Ramos (cell line): ENCODE data around the gene AURKAIP1.
"Not testable (repeated sequence)": the region's sequence is repeated elsewhere in the genome, so short reads cannot be mapped to it uniquely, and the experiment has no call there.

Source experiments
- in situ Hi-C: fragments of 300-500 bp; cut with MboI; formaldehyde crosslinking; loops from one replicate; pipeline ENCODE4 v1.14.3; 2022; ENCODE audit warnings: low sequenced_read_pairs; ENCODE audit not compliant: unreplicated experiment

AURKAIP1 gene

GRCh38 chr1:1406821-1407635, 32.0 kb upstream of the AURKAIP1 start, which contains the start of gene MRPL20:
Gene MRPL20 (minus strand): TSS chr1:1407293. CDS start chr1:1407217, 76 bp downstream.
- in situ Hi-C loops: no loop called here

DNA sequence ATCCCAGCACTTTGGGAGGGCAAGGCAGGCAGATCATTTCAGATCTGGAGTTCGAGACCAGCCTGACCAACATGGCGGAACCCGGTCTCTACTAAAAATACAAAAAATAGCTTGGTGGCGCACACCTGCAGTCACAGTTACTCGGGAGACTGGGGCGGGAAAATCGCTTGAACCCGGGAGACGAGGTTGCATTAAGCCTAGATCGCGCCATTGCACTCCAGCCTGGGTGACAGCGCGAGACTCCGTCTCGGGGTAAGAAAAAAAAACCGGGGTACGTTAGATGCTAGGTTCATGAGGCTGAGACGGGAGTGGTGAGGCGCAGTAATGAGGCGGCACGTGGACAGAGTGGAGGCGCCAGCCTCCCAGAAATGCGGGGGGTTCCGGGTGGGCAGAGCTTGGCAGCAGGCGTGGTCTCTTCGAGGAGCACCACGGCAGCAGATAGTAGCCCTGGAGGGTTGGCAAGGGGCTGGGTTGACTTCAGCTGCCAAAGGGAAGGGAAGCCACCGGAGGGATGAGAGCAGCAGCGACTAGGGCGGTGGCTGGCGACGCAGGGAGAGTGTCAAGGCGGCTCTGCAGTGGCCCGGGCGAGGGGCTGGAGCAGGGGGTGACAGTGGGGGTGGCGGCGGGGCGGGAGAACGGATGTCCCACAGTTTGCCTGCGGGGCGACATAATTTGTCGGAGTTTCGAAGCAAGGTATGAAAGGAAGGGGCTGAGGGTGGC, 31.3 kb upstream of the AURKAIP1 start:
- in situ Hi-C loops: no loop called here

DNA sequence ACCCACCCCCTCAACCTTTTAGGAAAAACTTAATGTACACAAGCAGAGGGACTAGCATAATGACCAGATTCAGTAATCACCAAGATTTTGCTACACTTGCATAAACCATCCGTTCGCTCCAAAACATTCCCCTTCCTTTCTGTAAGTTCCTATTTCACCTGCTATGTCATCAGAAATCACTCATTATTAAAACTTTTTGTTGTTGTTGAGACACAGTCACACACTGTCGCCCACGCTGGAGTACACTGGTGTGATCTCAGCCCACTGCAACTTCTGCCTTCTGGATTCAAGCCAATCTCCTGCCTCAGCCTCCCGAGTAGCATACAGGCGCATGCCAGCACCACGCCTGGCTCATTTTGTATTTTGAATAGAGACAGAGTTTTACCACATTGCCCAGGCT, 28.6 kb upstream of the AURKAIP1 start:
- in situ Hi-C loops: no loop called here

DNA sequence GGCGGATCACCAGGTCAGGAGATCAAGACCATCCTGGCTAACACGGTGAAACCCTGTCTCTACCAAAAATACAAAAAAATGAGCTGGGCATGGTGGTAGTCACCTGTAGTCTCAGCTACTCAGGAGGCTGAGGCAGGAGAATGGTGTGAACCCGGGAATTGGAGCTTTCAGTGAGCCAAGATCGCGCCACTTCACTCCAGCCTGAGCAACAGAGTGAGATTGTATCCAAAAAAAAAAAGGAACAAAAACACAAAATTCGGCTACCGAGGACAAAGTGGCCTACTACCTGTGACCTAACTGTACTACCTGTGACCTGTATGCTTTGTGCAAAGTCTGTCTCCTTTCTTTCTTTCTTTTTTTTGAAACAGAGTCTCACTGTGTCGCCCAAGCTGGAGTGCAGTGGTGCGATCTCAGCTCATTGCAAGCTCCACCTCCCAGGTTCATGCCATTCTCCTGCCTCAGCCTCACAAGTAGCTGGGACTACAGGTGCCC, 27.9 kb upstream of the AURKAIP1 start:
- in situ Hi-C loops: not testable (repeated sequence)

DNA sequence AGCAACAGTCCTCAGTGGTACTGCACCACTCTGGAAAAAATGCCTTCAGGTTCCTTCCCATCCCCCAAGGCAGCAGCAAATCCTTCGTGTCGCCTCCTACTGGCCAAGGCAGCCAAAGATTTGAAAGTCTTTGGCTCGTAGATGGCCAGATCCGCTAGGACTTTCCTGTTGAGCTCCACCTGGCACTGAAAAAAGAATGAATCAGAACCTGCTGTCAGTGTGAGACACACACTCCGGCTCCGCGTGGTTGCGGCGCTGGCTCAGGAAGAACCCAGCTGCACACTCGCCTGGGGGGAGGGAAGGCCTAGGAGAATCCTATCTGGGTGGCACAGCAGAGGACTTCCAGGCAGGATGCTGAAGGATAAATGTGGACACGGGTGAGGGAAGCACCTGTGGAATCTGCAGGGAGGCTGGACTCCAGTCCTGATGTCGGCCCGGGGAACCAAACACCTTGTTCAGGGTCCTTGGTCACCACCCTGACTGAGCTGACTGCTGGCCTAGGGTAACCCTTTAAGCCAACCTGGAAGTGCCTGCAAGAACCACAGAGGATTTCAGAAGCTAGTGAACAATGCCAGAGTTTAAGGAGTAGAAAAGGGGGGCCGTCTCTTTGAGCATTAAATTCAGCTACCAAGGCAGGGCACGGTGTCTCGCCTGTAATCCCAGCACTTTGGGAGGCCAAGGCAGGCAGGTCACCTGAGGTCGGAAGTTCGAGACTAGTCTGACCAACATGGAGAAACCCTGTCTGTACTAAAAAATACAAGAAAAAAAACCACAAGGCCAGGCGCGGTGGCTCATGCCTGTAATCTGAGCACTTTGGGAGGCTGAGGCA, 27.3 kb upstream of the AURKAIP1 start:
- in situ Hi-C loops: no loop called here

GRCh38 chr1:1401457-1402010, 26.5 kb upstream of the AURKAIP1 start:
- in situ Hi-C loops: no loop called here

DNA sequence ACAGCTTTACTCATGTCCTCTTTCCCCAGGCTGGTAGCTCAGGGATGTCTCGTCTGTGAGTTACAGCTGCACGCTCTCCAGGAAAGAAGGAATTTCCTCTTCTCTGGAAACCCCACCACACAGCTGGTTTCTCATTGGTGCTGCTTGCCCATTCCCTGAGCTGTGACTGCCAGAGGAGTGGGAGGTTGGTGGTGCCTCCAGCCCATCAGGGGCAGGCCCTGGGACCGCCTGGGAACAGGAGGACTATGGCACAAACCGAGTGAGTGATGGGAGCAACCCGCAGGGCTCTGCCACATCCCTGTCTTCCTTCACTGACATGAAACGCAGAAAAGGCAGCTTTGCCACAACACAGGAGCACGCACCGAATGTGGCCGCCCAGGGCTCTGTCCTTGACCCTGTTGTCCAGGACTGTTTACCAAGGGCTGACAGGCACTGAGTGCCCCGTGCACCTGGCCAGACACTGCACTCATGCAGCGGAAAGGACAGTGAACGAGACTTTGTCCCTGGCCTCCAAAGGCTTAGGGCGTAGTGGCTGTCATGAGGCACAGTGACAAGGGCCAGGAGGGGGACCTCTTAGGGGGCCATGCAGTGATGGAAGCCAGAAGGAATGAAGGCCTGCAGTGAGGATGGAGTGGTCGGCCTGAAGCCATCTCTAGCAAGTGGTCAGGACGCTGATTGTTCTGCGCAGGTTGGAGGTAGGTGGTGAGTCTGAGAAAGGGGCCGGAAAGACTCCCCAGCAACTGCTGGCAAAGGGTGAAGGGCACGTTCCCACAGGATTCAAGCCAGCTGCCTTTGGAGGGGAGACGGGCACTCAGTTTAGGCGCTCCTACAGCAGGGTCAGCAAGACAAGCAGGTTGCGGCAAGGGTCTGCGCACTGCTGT, 25.8 kb upstream of the AURKAIP1 start:
- in situ Hi-C loops: no loop called here

- in situ Hi-C loops: no loop called here
Observed at GRCh38 chr1:1399872-1400575, 25.0 kb upstream of the AURKAIP1 start.

DNA sequence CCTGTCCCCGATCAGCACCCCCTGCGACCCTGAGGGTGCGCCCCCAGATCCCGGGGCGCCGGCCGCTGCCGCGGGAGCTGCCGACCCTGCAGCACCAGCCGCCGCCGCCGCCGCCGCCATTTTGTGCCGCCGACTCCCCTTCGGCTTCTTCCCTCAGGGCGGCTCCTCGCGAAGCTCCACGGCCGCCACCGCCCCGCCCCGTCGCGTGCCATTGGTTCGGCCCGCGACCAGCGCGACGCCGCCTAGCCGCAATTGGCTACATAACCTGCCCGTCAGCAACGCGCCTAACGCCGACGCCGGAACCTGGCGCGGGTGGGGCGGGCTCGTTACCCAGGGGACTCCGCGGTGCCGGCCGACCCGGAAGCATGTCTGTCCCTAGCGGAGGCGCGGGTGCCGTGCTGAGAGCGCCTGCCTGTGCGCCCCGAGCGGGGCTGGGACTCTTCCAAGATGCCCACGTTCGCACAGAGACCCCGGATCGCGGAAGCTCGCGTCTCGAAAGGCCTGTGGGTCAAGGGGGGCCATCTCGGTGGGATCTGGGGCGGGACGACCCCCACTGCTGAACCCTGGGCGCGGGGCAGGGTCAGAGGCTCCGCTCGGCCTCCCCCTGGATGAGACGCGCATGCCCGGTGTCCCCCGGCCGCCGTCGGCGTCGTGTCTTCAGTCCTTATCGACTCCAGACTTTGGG, 24.3 kb upstream of the AURKAIP1 start, which contains the start of gene CCNL2:
CCNL2 (minus strand) TSS at position 149 of the 685 bp plus-strand sequence; CDS start at position 120, 29 bp downstream.
- in situ Hi-C loops: no loop called here

DNA sequence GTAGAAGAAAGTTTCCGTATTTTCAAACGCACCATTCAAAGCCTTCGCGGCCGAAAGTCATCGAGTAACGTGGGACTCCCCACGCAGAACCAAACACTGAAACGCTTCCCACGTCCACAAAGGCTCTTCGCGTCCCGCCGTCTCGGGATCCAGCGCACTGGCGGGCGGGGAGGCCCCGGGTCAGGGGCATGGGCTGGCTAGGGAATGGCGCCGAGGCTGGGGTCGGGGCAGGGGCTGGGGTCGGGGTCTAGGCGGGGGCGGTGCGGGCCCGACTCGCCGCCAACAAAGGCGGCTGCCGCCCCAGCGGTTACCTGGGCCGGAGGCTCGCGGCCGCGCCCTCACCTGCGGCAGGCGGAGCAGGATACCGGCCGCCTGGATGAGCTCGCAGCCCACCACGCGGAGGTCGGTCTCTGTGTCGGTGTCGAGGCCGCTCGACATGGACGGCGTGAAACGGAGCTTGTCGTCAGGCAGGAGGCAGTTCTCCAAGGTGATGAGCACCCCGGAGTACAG, 23.7 kb upstream of the AURKAIP1 start:
- in situ Hi-C loops: no loop called here

- in situ Hi-C loops: no loop called here
Observed at GRCh38 chr1:1397839-1398523, 23.0 kb upstream of the AURKAIP1 start.

- in situ Hi-C loops: no loop called here
Observed at GRCh38 chr1:1395166-1395565, 20.2 kb upstream of the AURKAIP1 start.

- in situ Hi-C loops: no loop called here
Observed at GRCh38 chr1:1394116-1394515, 19.1 kb upstream of the AURKAIP1 start.

DNA sequence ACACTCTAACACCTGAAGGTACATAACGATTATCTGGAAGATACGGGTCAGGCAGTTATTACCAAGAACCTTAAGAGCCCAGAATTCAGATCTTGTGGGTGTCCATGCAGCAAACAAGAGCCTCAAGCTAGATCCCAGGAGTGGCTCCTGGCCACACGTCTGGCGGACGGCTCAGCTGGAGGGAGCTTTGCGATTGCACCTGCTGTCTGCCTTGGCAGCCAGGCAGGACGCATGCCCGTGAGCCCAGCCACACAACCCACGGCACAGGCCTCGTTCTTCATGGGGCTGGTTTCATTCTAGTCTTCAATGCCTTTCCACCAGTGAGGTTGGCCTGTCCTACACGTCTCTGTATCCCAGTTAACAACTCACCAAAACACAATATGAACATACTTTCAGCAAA, 18.4 kb upstream of the AURKAIP1 start:
- in situ Hi-C loops: no loop called here

- in situ Hi-C loops: no loop called here
Observed at GRCh38 chr1:1393014-1393413, 18.0 kb upstream of the AURKAIP1 start.

GRCh38 chr1:1391225-1391624, 16.2 kb upstream of the AURKAIP1 start:
- in situ Hi-C loops: no loop called here

GRCh38 chr1:1390675-1391074, 15.7 kb upstream of the AURKAIP1 start:
- in situ Hi-C loops: no loop called here
